HG02588 (cell line): Measurements from ENCODE around the gene MUTYH.
"Not testable (repeated sequence)": the region's sequence is repeated elsewhere in the genome, so short reads cannot be mapped to it uniquely, and the experiment has no call there.

Experiments used
- ATAC-seq: cut with Tn5 transposase; IDR thresholded peaks from one replicate; pipeline ENCODE4 v1.9.1; 2021; ENCODE audit warnings: mild to moderate bottlenecking, moderate library complexity; ENCODE audit not compliant: unreplicated experiment

Gene MUTYH

DNA sequence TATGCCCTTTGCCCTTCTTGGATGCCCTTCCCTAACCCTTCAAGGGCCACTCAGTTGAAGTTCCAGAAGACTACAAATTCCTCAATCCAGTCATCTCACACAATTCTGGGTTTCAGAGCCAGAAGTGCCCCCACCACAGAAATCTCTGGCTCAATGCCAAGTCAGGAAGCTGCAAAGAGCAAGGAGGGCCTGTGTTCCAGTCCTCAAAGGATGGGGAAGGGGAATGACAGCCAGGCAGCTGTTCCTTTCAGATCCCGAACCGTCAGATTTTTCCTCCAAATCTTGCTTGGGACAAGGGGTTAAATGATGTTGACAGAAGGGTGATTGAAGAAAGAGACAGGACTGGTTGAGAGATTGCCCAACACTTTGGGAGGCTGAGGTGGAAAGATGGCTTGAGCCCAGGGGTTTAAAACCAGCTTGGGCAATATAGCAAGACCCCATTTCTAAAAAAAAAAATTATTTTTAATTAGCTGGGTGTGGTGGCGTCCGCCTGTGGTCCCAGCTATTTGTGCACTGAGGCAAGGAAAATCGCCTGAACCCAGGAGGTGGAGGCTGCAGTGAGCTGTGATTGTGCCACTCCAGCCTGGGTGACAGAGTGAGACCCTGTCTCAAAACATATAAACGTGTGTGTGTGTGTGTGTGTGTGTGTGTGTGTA, 14.3 kb downstream of the MUTYH start:
- no peak for ATAC-seq

DNA sequence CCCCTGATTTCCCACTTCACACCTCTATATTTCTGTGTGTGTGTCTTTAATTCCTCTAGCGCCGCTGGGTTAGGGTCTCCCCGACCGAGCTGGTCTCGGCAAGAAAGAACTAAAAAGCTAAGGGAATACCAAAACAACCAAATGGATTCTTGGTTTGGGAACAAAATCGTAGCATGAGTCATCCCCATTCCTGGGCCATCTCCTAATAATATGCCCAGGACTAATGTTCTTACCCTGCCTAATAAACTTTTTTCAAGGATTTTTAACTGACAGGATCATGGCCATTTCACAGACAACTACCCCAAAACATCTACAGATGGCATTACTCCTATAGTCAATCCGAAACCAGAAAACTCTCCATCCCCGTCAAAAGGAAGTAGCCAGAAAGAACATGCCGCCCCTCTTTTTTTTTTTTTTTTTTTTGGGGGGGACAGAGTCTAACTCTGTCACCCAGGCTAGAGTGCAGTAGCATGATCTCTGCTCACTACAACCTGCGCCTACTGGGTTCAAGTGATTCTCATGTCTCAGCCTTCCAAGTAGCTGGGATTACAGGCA, 17.7 kb downstream of the MUTYH start:
- no peak for ATAC-seq

DNA sequence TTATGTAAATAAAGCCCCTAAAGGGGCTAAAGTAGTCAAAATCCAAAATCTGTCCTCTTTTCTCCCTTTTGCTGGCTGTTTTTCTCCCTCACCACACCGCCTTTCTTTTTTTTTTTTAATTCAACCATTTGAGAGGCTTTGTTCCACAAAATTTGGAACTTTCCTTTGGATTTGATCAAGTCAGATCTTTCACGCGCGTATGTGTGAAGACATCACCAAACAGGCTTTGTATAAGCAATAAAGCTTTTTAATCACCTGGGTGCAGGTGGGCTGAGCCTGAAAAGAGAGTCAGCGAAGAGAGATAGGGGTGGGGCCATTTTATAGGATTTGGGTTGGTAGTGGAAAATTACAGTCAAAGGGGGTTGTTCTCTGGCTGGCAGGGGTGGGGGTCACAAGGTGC, 18.8 kb downstream of the MUTYH start:
- ATAC-seq, result no peak

GRCh38 chr1:45319761-45320160, 20.5 kb downstream of the MUTYH start:
- ATAC-seq, result no peak

GRCh38 chr1:45317166-45317565, 23.1 kb downstream of the MUTYH start:
- no peak for ATAC-seq

GRCh38 chr1:45314266-45314665, 26.0 kb downstream of the MUTYH start:
- no peak for ATAC-seq

DNA sequence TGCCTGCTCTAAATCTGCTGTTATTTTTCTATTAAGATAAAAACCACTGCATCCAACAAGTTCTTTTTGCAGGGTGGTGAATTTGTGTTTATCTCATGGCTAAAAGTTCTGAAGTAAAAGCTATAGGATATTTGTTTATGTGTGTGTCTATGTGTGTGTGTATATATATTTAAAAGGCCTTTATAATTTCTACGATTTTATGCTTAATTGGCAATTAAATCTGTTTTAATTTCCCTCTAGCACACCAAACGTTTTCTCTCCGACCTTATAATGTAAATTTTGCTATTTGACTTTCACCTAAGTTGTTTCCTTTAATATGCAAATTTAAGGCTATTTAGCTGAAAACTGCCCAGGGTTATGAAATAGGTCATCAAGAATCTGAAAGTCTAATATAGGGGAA, 33.3 kb downstream of the MUTYH start:
- ATAC-seq, result no peak

- no peak for ATAC-seq
These were observed 33.9 kb downstream of the MUTYH start for GRCh38 chr1:45306319-45306718.

GRCh38 chr1:45305231-45305630, 35.0 kb downstream of the MUTYH start:
- no peak for ATAC-seq

GRCh38 chr1:45304311-45305081, 35.7 kb downstream of the MUTYH start:
- peak; percentile 1 for ATAC-seq

DNA sequence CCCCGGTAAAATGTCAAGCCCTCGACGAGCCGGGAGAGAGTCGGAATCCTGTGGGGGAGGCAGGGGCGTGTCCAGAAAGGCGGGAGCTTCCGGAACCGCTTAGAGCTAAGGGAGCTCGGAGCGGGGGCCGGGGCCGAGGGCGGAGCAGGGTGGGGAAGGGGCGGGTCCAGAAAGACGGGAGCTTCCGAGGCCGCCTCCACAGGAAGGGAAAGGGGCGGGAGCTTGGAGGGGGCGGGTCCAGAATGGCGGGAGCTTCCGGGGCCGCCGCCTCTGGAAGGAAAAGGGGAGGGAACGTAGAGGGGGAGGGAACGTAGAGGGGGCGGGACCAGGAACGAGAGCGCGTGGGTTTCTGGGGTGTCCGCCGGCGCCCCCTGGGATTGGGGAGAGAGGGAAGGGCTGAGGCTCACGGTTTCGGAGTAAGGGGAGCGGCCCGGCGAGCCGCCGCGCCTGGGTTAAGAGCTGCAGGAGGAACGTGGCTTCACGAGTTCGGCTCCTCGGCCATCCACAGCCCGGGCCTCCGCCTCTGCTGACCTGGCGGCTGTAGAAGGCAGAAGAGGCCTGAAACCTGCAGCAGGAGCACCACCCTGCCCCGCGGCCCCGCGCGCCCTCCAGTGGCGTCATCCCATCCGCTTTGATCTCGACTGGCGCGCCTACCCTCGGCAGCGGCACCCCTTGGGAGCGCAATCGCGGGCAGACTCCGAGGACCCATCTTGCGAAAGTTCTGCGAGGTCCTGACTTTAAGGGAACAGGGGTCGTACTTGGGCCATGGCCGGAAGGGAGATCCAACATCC, 36.5 kb downstream of the MUTYH start:
- peak; percentile 66 for ATAC-seq

- no peak for ATAC-seq
These were observed 37.6 kb downstream of the MUTYH start for GRCh38 chr1:45302505-45303150.

DNA sequence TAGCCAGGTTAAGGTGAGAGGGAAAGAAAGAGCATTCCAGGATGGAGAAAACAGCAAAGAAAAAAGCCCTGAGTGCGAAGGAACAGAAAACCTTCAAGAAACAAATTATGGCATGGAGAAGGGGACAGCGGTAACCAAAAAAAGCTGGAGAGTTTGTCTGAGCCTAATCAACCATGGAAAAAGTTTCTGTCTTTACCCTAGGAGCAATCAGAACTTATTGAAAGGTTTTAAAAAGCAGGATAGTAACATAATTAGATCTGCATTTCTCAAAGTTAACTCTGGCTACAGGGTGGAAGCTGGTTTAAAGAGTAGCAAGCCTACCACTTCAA, 39.6 kb downstream of the MUTYH start:
- no peak for ATAC-seq

- no peak for ATAC-seq
These were observed 40.1 kb downstream of the MUTYH start for GRCh38 chr1:45299981-45300668.

DNA sequence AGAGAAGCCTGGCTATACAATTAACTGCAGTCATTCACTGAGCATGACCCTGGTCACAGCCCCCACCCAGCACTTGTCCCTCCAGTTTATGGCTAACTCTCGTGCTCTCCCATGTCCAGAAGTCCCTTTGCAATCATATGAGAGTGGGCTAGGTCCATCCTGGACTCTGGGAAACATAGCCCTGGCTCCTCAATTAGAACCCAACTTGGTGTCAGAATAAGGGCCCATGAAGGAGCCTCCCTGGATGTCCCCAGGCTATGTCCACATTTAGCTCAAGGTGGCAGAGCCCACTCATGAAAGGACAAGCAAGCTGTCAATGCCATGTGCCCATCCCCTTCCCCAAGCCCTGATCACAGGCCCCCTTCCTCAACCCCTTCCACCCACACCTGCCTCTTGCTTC, 40.9 kb downstream of the MUTYH start:
- ATAC-seq, result no peak

DNA sequence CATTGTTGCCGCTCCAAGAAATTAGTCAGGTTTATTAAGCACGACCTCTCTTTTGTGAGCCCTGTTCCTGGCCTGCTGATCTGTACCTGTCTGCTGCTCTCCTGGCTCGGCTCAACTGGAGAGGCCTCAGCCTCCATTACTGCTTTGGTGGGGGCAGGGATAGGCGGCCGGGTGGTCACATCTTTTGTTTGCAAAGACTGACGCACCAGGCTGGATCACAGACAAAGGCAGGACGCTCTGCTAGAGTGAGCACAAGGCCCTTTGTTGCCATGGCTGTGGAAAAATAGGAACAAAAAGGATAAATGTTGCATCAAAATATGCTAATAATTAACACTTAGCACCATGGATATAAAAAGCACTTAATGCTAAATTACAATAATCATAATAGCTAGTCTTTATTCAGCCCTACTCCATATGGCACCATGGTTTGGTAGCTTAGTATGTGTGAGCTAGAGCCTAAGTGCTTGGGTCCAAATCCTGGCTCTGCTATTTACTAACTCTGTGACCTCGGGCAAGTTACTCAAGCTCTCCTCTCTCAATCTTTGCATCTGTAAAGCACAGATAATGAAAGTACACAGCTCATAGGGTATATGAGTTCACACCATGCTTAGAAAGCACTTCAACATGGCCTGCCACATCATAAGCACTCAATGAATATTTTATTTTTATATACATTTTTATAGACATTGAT, 42.4 kb downstream of the MUTYH start:
- no peak for ATAC-seq

- ATAC-seq, result no peak
These were observed 48.5 kb downstream of the MUTYH start for GRCh38 chr1:45291716-45292115.

- not testable (repeated sequence) for ATAC-seq
These were observed 49.2 kb downstream of the MUTYH start for GRCh38 chr1:45291002-45291401.

DNA sequence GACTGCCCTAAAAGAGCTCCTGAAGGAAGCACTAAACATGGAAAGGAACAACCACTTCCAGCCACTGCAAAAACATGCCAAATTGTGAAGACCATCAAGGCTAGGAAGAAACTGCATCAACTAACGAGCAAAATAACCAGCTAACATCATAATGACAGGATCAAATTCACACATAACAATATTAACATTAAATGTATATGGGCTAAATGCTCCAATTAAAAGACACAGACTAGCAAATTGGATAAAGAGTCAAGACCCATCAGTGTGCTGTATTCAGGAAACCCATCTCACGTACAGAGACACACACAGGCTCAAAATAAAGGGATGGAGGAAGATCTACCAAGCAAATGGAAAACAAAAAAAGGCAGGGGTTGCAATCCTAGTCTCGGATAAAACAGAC, 53.7 kb downstream of the MUTYH start:
- not testable (repeated sequence) for ATAC-seq

DNA sequence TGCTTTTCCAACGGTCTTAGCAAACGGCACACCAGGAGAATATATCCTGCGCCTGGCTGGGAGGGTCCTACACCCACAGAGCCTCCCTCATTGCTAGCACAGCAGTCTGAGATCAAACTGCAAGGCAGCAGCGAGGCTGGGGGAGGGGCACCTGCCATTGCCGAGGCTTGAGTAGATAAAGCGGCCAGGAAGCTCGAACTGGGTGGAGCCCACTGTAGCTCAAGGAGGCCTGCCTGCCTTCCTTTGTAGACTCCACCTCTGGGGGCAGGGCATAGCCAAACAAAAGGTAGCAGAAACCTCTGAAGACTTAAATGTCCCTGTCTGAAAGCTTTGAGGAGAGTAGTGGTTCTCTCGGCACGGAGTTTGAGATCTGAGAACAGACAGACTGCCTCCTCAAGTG, 55.4 kb downstream of the MUTYH start:
- ATAC-seq, result not testable (repeated sequence)
